Astrocyte of the spinal cord (primary cell): ENCODE data around the gene UNG.
A peak's percentile ranks its signal among the peaks of the same experiment; 100 is the strongest.

Experiments
- DNase-seq: peaks from one replicate; pipeline ENCODE4 v3.0.0; 2011; ENCODE audit warnings: low read depth, low spot score
- H3K4me3 ChIP-seq: 2 replicates; pipeline ENCODE4 v1.5.1; 2011; ENCODE audit warnings: low read depth, mild to moderate bottlenecking, low read length, moderate library complexity
- CTCF ChIP-seq: IDR thresholded peaks from 2 replicates; pipeline ENCODE4 v1.5.1; 2012; ENCODE audit warnings: low read depth, mild to moderate bottlenecking, low read length, inconsistent platforms
- in situ Hi-C: cut with HindIII; loops from 2 replicates; pipeline ENCODE4 v1.10.0; 2017; ENCODE audit warnings: low sequenced_read_pairs

UNG gene

DNA sequence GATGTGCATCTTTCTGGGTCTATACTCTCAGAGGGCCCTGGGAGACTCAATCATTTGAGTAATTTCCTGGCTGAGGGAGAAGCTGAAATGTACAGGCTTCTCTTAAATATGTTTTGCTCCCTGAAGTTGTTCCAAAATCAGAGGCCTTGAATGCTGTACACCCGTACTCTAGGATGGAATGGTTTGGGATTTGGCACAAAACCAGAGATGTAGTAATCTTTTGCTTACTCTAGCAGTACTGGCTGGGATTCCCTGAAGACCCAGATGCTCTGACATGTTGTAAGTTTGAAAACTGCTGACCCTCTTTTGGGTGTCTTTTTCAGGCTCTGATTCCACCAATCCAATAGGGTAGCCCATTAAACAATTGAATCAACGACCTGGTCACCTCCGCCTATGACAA is 29.4 kb downstream of the UNG start:
- no peak for TF ChIP-seq CTCF
- DNase-seq, result no peak
- no peak overlapping the region for H3K4me3 ChIP-seq
- in situ Hi-C loops, result no loop called here

- no peak overlapping the region for H3K4me3 ChIP-seq
- DNase-seq, result no peak
- in situ Hi-C loops, result no loop called here
- TF ChIP-seq CTCF, result no peak
These were observed 30.3 kb downstream of the UNG start for GRCh38 chr12:109127533-109128242.

DNA sequence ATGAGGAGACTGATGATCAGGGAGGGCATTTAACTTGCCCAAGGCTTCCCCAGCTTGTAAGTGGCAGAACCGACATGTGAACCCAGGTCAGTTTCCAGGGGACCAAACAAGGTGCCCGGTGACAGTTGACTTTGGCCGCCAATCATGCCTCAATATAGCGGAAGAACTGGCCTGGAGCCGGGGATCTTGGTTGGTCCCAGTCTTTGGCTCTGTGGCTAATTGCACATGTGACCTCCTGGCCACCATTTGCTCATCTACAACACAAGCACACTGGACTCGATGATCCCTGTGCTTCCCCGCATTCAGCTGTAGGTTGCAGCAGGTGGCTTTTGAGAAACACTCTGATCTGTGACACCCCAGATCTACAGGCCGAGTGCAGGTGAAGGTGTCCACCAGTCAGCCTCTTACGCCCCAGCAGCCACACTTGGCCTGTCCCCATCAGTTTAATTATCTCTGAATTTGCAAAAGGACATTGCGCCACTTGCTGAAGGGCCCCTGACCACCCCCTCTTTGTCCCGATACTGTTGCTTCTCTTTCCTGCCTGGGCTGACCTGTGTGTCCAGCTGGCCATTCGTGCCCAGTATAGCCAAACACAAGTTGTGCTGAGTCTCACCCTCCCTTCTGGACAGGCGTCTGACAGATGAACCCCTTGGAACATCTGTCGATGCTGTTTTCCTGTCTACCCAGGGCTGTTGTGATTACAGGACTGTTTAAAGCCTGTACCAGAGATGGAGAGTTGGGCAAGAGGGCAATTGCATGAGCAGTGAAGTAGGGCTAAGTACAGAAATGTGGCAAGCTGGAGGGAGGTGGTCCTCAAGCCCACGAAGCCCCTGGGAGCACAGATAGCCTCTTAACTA is 33.1 kb downstream of the UNG start:
- DNase-seq, result no peak
- in situ Hi-C loops, result no loop called here
- H3K4me3 ChIP-seq, result no peak overlapping the region
- TF ChIP-seq CTCF, result no peak

GRCh38 chr12:109131154-109132050 is 34.0 kb downstream of the UNG start:
- TF ChIP-seq CTCF, result no peak
- H3K4me3 ChIP-seq, result no peak overlapping the region
- DNase-seq, result no peak
- in situ Hi-C loops, result no loop called here

DNA sequence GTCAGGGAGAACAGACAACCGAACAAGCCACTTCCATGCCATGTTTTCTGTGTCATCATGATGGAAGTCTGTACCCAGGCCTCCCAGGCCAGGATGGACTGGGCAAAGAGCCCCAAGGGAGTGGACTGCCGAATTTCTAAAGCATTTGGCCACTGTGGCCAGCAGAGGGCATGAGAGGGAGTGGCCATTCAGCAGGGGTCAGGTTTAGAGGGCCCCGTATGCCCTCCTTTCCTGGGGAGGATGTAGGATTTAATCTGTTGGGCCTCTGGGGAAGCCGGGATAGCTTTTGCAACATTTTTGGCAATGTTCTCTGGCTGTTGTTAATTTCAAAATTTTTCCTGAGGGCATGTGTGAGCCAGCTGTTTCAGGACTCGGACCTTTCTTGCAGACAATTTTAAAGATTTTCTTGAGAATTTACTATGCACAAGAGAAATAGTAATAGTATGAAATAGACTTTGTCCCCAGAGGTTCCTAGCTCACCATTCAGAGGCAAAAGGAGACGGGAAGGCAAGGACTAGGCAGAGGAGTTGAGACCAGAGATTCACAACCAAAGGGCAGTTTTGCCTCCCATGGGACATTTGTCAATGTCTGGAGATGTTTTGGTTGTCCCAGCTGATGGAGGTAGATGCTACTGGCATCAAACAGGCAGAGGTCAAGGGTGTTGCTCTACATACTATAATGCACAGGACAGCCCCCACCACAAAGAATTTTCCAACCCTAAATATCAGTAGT is 37.0 kb downstream of the UNG start:
- no peak overlapping the region for H3K4me3 ChIP-seq
- TF ChIP-seq CTCF, result peak; percentile 58
- no peak for DNase-seq
- in situ Hi-C loops, result no loop called here

DNA sequence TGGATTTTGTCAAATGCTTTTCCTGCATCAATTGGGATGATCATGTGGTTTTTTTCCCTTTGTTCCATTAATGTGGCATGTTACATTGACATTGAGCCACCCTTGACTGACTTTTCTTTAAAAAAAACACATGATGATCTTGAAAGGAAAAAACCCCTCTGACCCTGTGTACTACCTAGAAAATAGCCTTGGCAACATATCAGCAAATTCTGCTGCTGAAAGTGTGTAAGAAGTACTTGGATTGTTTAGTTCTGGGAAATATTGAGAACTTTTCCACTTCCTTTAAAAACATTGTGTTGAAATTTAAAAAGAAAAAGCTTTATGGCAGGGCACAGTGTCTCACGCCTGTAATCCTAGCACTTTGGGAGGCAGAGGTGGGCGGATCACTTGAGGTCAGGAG is 39.7 kb downstream of the UNG start:
- no peak for TF ChIP-seq CTCF
- no peak for DNase-seq
- no peak overlapping the region for H3K4me3 ChIP-seq
- in situ Hi-C loops, result no loop called here
